Activated T-helper 1 cell treated with anti-CD3 and anti-CD28 coated beads, Interleukin-12 subunit alpha, Interleukin-12 subunit beta, Interleukin-2, Interleukin-4 antibody, amounts not matched to agents 30 ng/mL and 10 ng/mL and 1 ng/mL, durations not matched to agents 14 hours and 24 hours and 36 hours (primary cell): ENCODE data around the gene HAPLN2. TPM values are rescaled to one million over a fixed set of nuclear protein-coding genes. Genes with fewer than 3 reads are reported as not detected.

Experiments
- DNase-seq: peaks from one replicate; pipeline ENCODE4 v3.0.0; 2021; ENCODE audit warnings: low spot score
- H3K27ac Mint-ChIP-seq: one replicate; pipeline ENCODE4 v1.8.0; 2021; ENCODE audit warnings: mild to moderate bottlenecking, mixed read lengths
- H3K27me3 Mint-ChIP-seq: one replicate; pipeline ENCODE4 v1.8.0; 2022; ENCODE audit warnings: mild to moderate bottlenecking, moderate library complexity, mixed read lengths; ENCODE audit not compliant: insufficient read depth
- H3K36me3 Mint-ChIP-seq: one replicate; pipeline ENCODE4 v1.8.0; 2021; ENCODE audit warnings: low read depth, mixed read lengths
- H3K4me1 Mint-ChIP-seq: one replicate; pipeline ENCODE4 v1.8.0; 2021; ENCODE audit warnings: low read depth, mixed read lengths
- H3K4me3 Mint-ChIP-seq: one replicate; pipeline ENCODE4 v1.8.0; 2021; ENCODE audit warnings: mild to moderate bottlenecking, moderate library complexity, mixed read lengths
- H3K9me3 Mint-ChIP-seq: one replicate; pipeline ENCODE4 v1.8.0; 2021; ENCODE audit warnings: mixed read lengths
- intact Hi-C: fragments of 100-400 bp; cut with micrococcal nuclease; formaldehyde crosslinking; loops from one replicate; pipeline ENCODE4 v1.15.1; 2024
- total RNA-seq: library from RNA; stranded (reverse); gene quantifications from 2 replicates; pipeline ENCODE4 v1.2.3, GENCODE V29; 2022

HAPLN2 gene
- total RNA-seq, 1 donor from 2014 or later = not detected

DNA sequence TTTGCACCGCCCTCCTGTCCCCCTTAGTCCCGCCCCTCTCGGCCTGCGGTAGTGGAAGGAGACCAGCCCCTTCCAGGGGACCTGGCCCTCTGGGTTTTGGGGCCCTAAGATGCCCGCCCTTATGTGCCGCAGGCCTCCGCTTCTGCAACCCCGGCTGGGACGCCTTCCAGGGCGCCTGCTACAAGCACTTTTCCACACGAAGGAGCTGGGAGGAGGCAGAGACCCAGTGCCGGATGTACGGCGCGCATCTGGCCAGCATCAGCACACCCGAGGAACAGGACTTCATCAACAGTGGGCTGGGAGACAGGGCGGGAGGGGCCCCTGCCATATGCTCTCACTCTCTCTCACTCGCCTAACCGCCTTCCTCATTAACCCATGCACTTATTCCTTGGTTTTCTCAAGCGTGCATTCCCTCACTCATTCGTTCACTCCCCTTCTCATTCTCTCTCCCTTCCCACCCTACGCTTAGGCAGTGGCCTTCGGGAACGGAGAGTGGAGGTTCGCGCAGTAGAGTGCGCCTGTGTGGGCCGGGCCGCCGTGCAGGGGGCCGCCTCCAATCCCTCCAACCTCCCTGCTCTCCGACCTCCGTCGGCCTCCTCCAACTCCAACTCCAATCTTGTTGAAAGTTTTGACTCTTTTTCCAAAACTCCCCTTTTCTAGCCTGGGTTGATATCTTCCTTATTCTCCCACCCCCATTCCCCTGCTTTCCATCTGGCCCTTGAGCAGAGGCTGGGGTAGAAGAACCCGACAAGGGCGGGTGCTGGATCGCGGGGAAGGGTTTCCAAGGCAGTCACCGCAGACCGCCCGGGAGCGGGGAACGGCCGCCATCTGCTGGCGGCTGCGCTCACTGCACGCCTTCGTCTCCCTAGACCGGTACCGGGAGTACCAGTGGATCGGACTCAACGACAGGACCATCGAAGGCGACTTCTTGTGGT is 37.9 kb downstream of the HAPLN2 start:
- Mint-ChIP-seq H3K4me3 (peak overlapping the region; percentile 70), H3K27me3 (peaks cover 45% of the 10 kb centered on the region), H3K9me3 (no peaks in the 10 kb centered on the region), H3K36me3 (no peaks in the 10 kb centered on the region), H3K27ac (no peak overlapping the region), H3K4me1 (peaks cover 38% of the 10 kb centered on the region)
- intact Hi-C loops = loop anchor here (1.0 kb wide), 1 partner anchor 31 kb away; no protein-coding TSS in a partner anchor
- peak; percentile 67 for DNase-seq

- no peaks in the 10 kb centered on the region for H3K36me3 Mint-ChIP-seq
- peak overlapping the region; percentile 19 for H3K27ac Mint-ChIP-seq
- peaks cover 44% of the 10 kb centered on the region for H3K4me1 Mint-ChIP-seq
- peak overlapping the region; percentile 70 for H3K4me3 Mint-ChIP-seq
- intact Hi-C loops = loop anchor here (1.0 kb wide), 1 partner anchor 32 kb away; no protein-coding TSS in a partner anchor
- no peak for DNase-seq
- H3K9me3 Mint-ChIP-seq = no peaks in the 10 kb centered on the region
- H3K27me3 Mint-ChIP-seq = peaks cover 44% of the 10 kb centered on the region
Observed at GRCh38 chr1:156657741-156658319, 38.6 kb downstream of the HAPLN2 start.

- Mint-ChIP-seq H3K4me1 (peaks cover 50% of the 10 kb centered on the region), H3K27ac (peak overlapping the region; percentile 7), H3K9me3 (no peaks in the 10 kb centered on the region), H3K27me3 (peaks cover 37% of the 10 kb centered on the region), H3K36me3 (no peaks in the 10 kb centered on the region), H3K4me3 (no peak overlapping the region)
- no peak for DNase-seq
- intact Hi-C loops = no loop called here
Observed at GRCh38 chr1:156658496-156658895, 39.3 kb downstream of the HAPLN2 start.

- peaks cover 51% of the 10 kb centered on the region for H3K4me1 Mint-ChIP-seq
- no peaks in the 10 kb centered on the region for H3K36me3 Mint-ChIP-seq
- no peaks in the 10 kb centered on the region for H3K9me3 Mint-ChIP-seq
- H3K27me3 Mint-ChIP-seq = peaks cover 36% of the 10 kb centered on the region
- no peak for DNase-seq
- intact Hi-C loops = no loop called here
- peak overlapping the region; percentile 62 for H3K27ac Mint-ChIP-seq
- peak overlapping the region; percentile 86 for H3K4me3 Mint-ChIP-seq
Observed at GRCh38 chr1:156658945-156659574, 39.8 kb downstream of the HAPLN2 start.

GRCh38 chr1:156659661-156659987 is 40.4 kb downstream of the HAPLN2 start:
- Mint-ChIP-seq H3K27ac (peak overlapping the region; percentile 62), H3K9me3 (no peaks in the 10 kb centered on the region), H3K36me3 (no peaks in the 10 kb centered on the region), H3K4me3 (peak overlapping the region; percentile 86), H3K4me1 (peaks cover 51% of the 10 kb centered on the region), H3K27me3 (peaks cover 30% of the 10 kb centered on the region)
- DNase-seq = no peak
- intact Hi-C loops = no loop called here

- peaks cover 51% of the 10 kb centered on the region for H3K4me1 Mint-ChIP-seq
- peak; percentile 88 for DNase-seq
- peaks cover 25% of the 10 kb centered on the region for H3K27me3 Mint-ChIP-seq
- H3K27ac Mint-ChIP-seq = peak overlapping the region; percentile 89
- intact Hi-C loops = loop anchor here (1.0 to 2.0 kb wide), 4 partner anchors 18 to 107 kb away; partner anchors contain the start of genes CRABP2 and PRCC
- H3K9me3 Mint-ChIP-seq = no peaks in the 10 kb centered on the region
- peak overlapping the region; percentile 86 for H3K4me3 Mint-ChIP-seq
- H3K36me3 Mint-ChIP-seq = no peaks in the 10 kb centered on the region
Observed at GRCh38 chr1:156659988-156660751, 41.0 kb downstream of the HAPLN2 start.

GRCh38 chr1:156660752-156661112 is 41.5 kb downstream of the HAPLN2 start:
- Mint-ChIP-seq H3K4me3 (peak overlapping the region; percentile 86), H3K4me1 (peaks cover 51% of the 10 kb centered on the region)

GRCh38 chr1:156662005-156662799 is 43.0 kb downstream of the HAPLN2 start:
- Mint-ChIP-seq H3K9me3 (no peaks in the 10 kb centered on the region), H3K27me3 (peaks cover 14% of the 10 kb centered on the region), H3K4me1 (peaks cover 45% of the 10 kb centered on the region), H3K36me3 (no peaks in the 10 kb centered on the region), H3K27ac (peak overlapping the region; percentile 38), H3K4me3 (peak overlapping the region; percentile 0)
- no peak for DNase-seq
- intact Hi-C loops = no loop called here

More at GRCh38 chr1:156660752-156661112, 41.5 kb downstream of the HAPLN2 start:
- no peak for DNase-seq
- intact Hi-C loops = loop anchor here (1.0 to 2.0 kb wide), 4 partner anchors 18 to 106 kb away; partner anchors contain the start of genes CRABP2 and PRCC
- no peaks in the 10 kb centered on the region for H3K9me3 Mint-ChIP-seq
- peak overlapping the region; percentile 89 for H3K27ac Mint-ChIP-seq
- H3K27me3 Mint-ChIP-seq = peaks cover 22% of the 10 kb centered on the region
- H3K36me3 Mint-ChIP-seq = no peaks in the 10 kb centered on the region

GRCh38 chr1:156662800-156663055 is 43.5 kb downstream of the HAPLN2 start:
- intact Hi-C loops = no loop called here
- H3K4me3 Mint-ChIP-seq = no peak overlapping the region
- H3K27ac Mint-ChIP-seq = peak overlapping the region; percentile 8
- H3K27me3 Mint-ChIP-seq = peaks cover 8% of the 10 kb centered on the region
- DNase-seq = no peak
- peaks cover 40% of the 10 kb centered on the region for H3K4me1 Mint-ChIP-seq
- H3K9me3 Mint-ChIP-seq = no peaks in the 10 kb centered on the region
- H3K36me3 Mint-ChIP-seq = no peaks in the 10 kb centered on the region

GRCh38 chr1:156663178-156663577 is 44.0 kb downstream of the HAPLN2 start:
- intact Hi-C loops = no loop called here
- Mint-ChIP-seq H3K4me1 (peaks cover 36% of the 10 kb centered on the region), H3K36me3 (no peaks in the 10 kb centered on the region), H3K27ac (no peak overlapping the region), H3K4me3 (no peak overlapping the region), H3K9me3 (no peaks in the 10 kb centered on the region), H3K27me3 (peaks cover 8% of the 10 kb centered on the region)
- no peak for DNase-seq

DNA sequence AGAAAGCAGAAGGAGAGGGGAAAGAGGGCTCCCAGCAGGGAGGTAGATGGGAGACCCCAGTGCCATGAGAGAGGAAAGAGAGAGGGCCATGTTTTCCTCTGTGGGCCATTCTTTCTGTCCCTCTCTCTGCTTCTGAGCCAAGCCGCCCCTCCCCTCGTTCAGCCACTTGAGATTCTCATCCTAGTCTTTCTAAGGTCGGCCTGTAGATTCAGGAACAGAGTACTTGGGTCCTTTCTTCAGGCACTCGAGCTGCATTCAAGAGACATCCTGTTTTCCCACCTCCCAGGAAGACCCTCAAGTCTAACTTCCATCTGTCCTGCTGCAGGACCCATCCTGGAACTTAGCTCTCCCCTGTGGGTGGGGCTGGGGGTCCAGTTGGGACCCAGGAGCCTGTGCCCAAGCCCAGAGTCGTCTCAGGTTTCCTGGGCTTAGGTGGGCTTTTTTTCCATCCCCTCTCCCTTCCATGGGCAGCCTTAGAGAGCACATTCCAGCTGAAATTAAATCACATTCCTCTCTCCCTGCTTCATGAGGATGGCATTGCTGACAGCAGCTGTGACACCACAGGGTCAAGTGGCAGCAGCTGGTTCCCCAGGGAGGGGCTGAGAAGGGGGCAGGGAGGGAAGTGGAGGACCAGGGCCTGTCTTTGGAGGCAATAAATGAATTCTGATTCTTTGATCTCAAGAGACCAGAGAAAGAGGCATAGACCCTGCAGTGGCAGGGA is 45.0 kb downstream of the HAPLN2 start:
- no peak for DNase-seq
- no peaks in the 10 kb centered on the region for H3K36me3 Mint-ChIP-seq
- H3K4me1 Mint-ChIP-seq = peaks cover 34% of the 10 kb centered on the region
- H3K4me3 Mint-ChIP-seq = no peak overlapping the region
- no peaks in the 10 kb centered on the region for H3K9me3 Mint-ChIP-seq
- intact Hi-C loops = no loop called here
- H3K27me3 Mint-ChIP-seq = peaks cover 8% of the 10 kb centered on the region
- no peak overlapping the region for H3K27ac Mint-ChIP-seq
